HG03097 (cell line): Measurements from ENCODE around the gene KLK12.

Source experiments
- ATAC-seq: cut with Tn5 transposase; IDR thresholded peaks from one replicate; pipeline ENCODE4 v1.9.1; 2021; ENCODE audit not compliant: unreplicated experiment, low FRiP score

KLK12 gene

GRCh38 chr19:51018745-51019543, 15.9 kb downstream of the KLK12 start:
- no peak for ATAC-seq

- no peak for ATAC-seq
These were observed 17.8 kb downstream of the KLK12 start for GRCh38 chr19:51016798-51017683.

GRCh38 chr19:51015691-51016267, 19.0 kb downstream of the KLK12 start:
- no peak for ATAC-seq

- no peak for ATAC-seq
These were observed 20.6 kb downstream of the KLK12 start for GRCh38 chr19:51014242-51014641.

- ATAC-seq: no peak
These were observed 22.1 kb downstream of the KLK12 start for GRCh38 chr19:51012661-51013190.

GRCh38 chr19:51010066-51010795, 24.6 kb downstream of the KLK12 start:
- no peak for ATAC-seq

- ATAC-seq: no peak
These were observed 25.5 kb downstream of the KLK12 start for GRCh38 chr19:51009061-51009891.

GRCh38 chr19:51007488-51007887, 27.3 kb downstream of the KLK12 start:
- ATAC-seq: no peak

- no peak for ATAC-seq
These were observed 28.4 kb downstream of the KLK12 start for GRCh38 chr19:51006406-51006805.

GRCh38 chr19:51005248-51005647, 29.6 kb downstream of the KLK12 start:
- ATAC-seq: no peak

GRCh38 chr19:51003316-51003715, 31.5 kb downstream of the KLK12 start:
- no peak for ATAC-seq

- ATAC-seq: no peak
These were observed 32.1 kb downstream of the KLK12 start for GRCh38 chr19:51002542-51003311.

GRCh38 chr19:51002089-51002532, 32.7 kb downstream of the KLK12 start:
- ATAC-seq: no peak

- no peak for ATAC-seq
These were observed 33.3 kb downstream of the KLK12 start, which contains the start of gene KLK8 for GRCh38 chr19:51001515-51001914. KLK8 (minus strand) TSS chr19:51001604; CDS start chr19:51001167, 437 bp downstream.

- no peak for ATAC-seq
These were observed 33.8 kb downstream of the KLK12 start for GRCh38 chr19:51000981-51001380.

- ATAC-seq: no peak
These were observed 34.4 kb downstream of the KLK12 start for GRCh38 chr19:51000426-51000825.

GRCh38 chr19:50998686-50999085, 36.1 kb downstream of the KLK12 start:
- ATAC-seq: no peak

- ATAC-seq: no peak
These were observed 36.7 kb downstream of the KLK12 start for GRCh38 chr19:50998061-50998460.

GRCh38 chr19:50994129-50994528, 40.7 kb downstream of the KLK12 start:
- ATAC-seq: no peak
